Activated CD8-positive, alpha-beta memory T cell treated with anti-CD3 and anti-CD28 coated beads, Interleukin-2, amount 10 ng/mL, durations not matched to agents 7 days and 5 days (primary cell): Measurements from ENCODE around the gene THPO. TPM values are rescaled to one million over a fixed set of nuclear protein-coding genes. Genes with fewer than 3 reads are reported as not detected.

Source experiments
- ATAC-seq: fragments of 150-1000 bp; cut with Tn5 transposase; one replicate; pipeline ENCODE4 v1.10.0; 2021; ENCODE audit warnings: moderate library complexity
- CTCF ChIA-PET: fragments of 350-600 bp; sonication (Branson Sonifier 250); formaldehyde crosslinking; loops from one replicate; lab custom pipeline; 2021; ENCODE audit warnings: antibody characterized with exemption; lab: Charles Lee
- DNase-seq: peaks from one replicate; pipeline ENCODE4 v3.0.0-alpha.2; 2020
- H3K27ac Mint-ChIP-seq: one replicate; pipeline ENCODE4 v1.8.0; 2021; ENCODE audit warnings: mild to moderate bottlenecking, mixed read lengths
- H3K27me3 Mint-ChIP-seq: one replicate; pipeline ENCODE4 v1.8.0; 2021; ENCODE audit warnings: mixed read lengths
- H3K36me3 Mint-ChIP-seq: one replicate; pipeline ENCODE4 v1.8.0; 2021; ENCODE audit warnings: mild to moderate bottlenecking, mixed read lengths
- H3K4me1 Mint-ChIP-seq: one replicate; pipeline ENCODE4 v1.8.0; 2021; ENCODE audit warnings: mixed read lengths
- H3K4me3 Mint-ChIP-seq: one replicate; pipeline ENCODE4 v1.8.0; 2021; ENCODE audit warnings: mild to moderate bottlenecking, moderate library complexity, mixed read lengths
- H3K9me3 Mint-ChIP-seq: one replicate; pipeline ENCODE4 v1.8.0; 2022; ENCODE audit warnings: low read depth, mixed read lengths
- total RNA-seq, 2 experiments: library from RNA; stranded (reverse); gene quantifications; one replicate each; pipeline ENCODE4 v1.2.3, GENCODE V29; 2021

Gene THPO
- total RNA-seq, 2 experiments from 2014 or later = not detected

DNA sequence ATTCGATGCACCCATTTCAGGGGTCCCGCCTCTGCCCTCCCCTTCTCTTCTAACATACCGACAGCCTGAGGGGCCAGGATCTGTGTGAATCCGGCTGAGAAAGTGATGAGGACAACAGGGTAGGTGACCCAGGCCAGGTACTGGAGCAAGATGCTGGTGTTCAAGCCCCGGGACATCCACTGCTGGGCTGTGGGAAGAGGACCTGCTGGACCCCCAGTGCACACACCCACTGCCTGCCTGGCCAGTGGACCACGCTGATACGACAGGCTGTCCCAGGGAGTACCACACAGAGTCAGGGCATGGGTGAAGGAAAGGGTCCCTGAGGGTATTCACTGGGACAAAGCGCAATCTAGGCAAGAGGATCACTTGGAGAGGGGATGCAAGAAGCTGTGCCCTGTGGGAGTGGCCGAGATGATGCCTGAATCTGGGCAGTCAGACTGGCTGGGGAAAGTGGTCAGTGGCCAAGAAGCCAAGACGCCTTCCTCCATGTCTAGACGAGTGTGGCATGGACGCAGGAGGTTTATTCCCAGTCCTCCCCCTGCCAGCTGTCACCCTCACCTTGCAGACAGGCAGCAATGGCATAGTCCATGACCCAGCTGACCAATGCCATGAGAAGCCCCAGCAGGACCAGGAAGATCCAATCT lies 19.8 kb downstream of the THPO start:
- Mint-ChIP-seq H3K9me3 (no peaks in the 10 kb centered on the region), H3K27me3 (peaks cover 5% of the 10 kb centered on the region), H3K4me1 (peaks cover 15% of the 10 kb centered on the region), H3K36me3 (peaks cover under 1% of the 10 kb centered on the region), H3K27ac (no peak overlapping the region), H3K4me3 (no peak overlapping the region)
- ATAC-seq (no peak), DNase-seq (no peak)
- CTCF ChIA-PET = interaction anchor here (0.9 to 1.1 kb wide), 2 partner anchors 10 to 156 kb away, joined by 3 read pairs; no protein-coding TSS in a partner anchor

GRCh38 chr3:184357248-184358123 lies 20.5 kb downstream of the THPO start:
- H3K36me3 Mint-ChIP-seq = no peaks in the 10 kb centered on the region
- CTCF ChIA-PET = no interaction called here
- no peak overlapping the region for H3K27ac Mint-ChIP-seq
- ATAC-seq = no peak
- H3K27me3 Mint-ChIP-seq = peaks cover 5% of the 10 kb centered on the region
- H3K4me3 Mint-ChIP-seq = no peak overlapping the region
- peaks cover 13% of the 10 kb centered on the region for H3K4me1 Mint-ChIP-seq
- no peaks in the 10 kb centered on the region for H3K9me3 Mint-ChIP-seq
- DNase-seq = no peak

GRCh38 chr3:184355261-184356040 lies 22.6 kb downstream of the THPO start:
- H3K27ac Mint-ChIP-seq = no peak overlapping the region
- CTCF ChIA-PET = interaction anchor here (0.9 to 1.6 kb wide), 3 partner anchors 158 to 186 kb away, joined by 3 to 7 read pairs (median 3); no protein-coding TSS in a partner anchor
- H3K9me3 Mint-ChIP-seq = no peaks in the 10 kb centered on the region
- no peak for ATAC-seq
- peaks cover 7% of the 10 kb centered on the region for H3K4me1 Mint-ChIP-seq
- no peak overlapping the region for H3K4me3 Mint-ChIP-seq
- H3K36me3 Mint-ChIP-seq = no peaks in the 10 kb centered on the region
- no peak for DNase-seq
- peaks cover 4% of the 10 kb centered on the region for H3K27me3 Mint-ChIP-seq

DNA sequence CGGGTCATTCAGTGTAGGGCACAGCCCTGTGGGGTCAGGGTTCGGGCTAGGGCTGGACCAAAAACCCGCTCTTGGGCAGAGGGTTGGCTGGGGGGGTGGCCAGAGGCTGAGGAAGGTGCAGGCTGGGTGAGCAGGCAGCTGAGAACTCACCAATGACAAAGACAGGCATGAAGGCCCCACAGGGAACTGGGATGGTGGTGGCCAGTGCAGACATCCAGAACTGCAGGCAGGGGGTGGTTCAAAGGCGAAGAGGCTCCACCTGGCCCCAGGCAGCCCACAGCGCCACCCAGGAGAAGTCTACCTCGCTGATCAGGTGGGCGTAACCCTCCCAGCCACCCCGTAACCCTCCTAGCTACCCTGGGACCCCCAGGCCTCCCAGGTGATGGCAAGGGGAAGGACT lies 23.3 kb downstream of the THPO start:
- H3K27me3 Mint-ChIP-seq = no peaks in the 10 kb centered on the region
- ATAC-seq (no peak), DNase-seq (no peak)
- H3K27ac Mint-ChIP-seq = no peak overlapping the region
- peaks cover 5% of the 10 kb centered on the region for H3K4me1 Mint-ChIP-seq
- CTCF ChIA-PET = interaction anchor here (0.9 to 2.1 kb wide), 4 partner anchors 17 to 186 kb away, joined by 3 to 13 read pairs (median 5); no protein-coding TSS in a partner anchor
- H3K36me3 Mint-ChIP-seq = no peaks in the 10 kb centered on the region
- no peak overlapping the region for H3K4me3 Mint-ChIP-seq
- no peaks in the 10 kb centered on the region for H3K9me3 Mint-ChIP-seq

DNA sequence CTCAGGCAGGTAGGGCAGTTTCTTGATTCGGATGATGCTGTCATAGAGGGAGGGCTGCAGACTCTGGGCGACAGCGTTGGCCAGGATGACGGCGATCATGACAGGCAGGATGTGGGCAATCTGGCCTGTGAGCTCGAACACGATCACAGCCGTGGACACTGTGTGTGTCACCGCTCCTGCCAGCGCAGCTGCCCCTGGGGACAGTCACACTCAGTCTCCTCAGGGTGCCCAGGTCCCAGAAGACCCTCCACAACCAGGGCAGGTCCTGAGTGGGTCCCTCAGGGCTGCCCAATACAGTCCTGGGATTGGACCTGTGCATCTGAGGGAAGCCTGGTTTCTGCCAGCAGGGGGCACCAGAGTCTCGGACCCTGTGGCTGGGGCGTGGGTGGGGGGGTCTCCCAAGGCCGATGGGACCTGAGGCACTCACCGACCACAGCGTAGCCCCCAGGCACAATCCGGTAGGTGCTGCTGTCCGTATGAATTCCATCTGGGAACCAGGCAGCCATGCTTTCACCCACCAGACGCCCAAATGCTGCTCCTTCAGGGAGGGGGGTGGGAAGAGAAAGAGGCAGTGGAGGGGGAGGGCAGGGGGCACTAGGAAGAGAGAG lies 23.8 kb downstream of the THPO start:
- Mint-ChIP-seq H3K4me1 (peaks cover 5% of the 10 kb centered on the region), H3K36me3 (no peaks in the 10 kb centered on the region), H3K4me3 (no peak overlapping the region), H3K27ac (peak overlapping the region; percentile 8), H3K9me3 (no peaks in the 10 kb centered on the region), H3K27me3 (no peaks in the 10 kb centered on the region)
- DNase-seq (peak; percentile 72), ATAC-seq (peak; percentile 81)
- CTCF ChIA-PET = interaction anchor here (0.5 to 2.1 kb wide), 15 partner anchors 9 to 590 kb away, joined by 3 to 13 read pairs (median 4); partner anchors contain the start of gene FAM131A

DNA sequence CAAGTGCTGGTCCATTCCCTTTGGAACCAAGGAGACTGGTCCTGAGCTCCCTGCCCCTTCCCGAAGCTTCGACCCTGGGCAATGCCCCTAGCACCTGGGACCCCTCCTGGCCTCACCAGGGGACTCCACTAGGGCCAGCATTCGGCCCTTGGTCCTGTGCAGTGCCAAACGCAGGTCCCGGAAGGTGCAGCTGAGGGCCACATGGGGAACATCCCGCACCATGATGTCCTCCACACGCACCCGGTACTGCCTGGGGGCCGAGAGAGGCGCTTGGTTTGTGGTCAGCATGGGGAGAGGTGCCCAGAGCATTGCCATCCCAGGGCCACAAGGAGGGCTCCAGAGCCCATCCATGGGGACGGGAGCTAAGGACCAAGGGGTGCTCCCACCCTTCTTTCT lies 24.5 kb downstream of the THPO start:
- H3K27ac Mint-ChIP-seq = no peak overlapping the region
- H3K4me1 Mint-ChIP-seq = peaks cover 5% of the 10 kb centered on the region
- ATAC-seq = peak; percentile 8
- no peaks in the 10 kb centered on the region for H3K27me3 Mint-ChIP-seq
- CTCF ChIA-PET = interaction anchor here (0.5 to 2.1 kb wide), 16 partner anchors 8 to 590 kb away, joined by 3 to 13 read pairs (median 4); partner anchors contain the start of gene FAM131A
- no peak overlapping the region for H3K4me3 Mint-ChIP-seq
- no peak for DNase-seq
- no peaks in the 10 kb centered on the region for H3K36me3 Mint-ChIP-seq
- no peaks in the 10 kb centered on the region for H3K9me3 Mint-ChIP-seq

DNA sequence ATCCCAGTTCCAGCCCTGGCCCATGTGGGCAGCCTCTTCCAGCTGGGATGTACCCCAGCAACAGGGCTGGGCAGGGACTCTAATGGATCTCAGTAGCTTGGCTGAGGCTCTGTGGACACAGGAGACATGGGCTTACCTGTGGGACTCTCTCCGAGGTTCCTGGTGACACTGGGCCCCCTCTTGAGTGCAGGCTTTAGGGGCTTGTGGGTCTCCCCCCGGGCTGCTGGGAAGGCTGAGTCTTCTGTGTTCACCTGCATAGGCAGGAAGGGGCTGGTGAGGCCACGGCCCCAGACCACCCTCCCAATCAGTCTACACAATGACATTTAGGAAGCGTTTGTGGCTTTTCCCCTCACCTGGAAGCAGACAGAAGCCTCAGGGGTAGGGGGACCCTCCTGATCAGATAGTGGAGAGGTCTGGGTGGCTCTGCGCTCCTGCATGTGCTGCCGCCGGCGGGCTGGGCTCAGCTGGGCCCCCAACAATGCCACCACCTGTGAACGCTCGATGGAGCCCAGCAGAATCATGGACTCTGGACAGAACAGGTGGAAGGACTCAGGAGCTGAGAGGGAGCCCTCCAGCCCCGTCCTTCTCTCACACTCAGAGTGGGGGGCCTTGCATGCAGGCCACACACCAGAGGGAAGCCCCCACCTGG lies 25.0 kb downstream of the THPO start:
- no peaks in the 10 kb centered on the region for H3K9me3 Mint-ChIP-seq

DNA sequence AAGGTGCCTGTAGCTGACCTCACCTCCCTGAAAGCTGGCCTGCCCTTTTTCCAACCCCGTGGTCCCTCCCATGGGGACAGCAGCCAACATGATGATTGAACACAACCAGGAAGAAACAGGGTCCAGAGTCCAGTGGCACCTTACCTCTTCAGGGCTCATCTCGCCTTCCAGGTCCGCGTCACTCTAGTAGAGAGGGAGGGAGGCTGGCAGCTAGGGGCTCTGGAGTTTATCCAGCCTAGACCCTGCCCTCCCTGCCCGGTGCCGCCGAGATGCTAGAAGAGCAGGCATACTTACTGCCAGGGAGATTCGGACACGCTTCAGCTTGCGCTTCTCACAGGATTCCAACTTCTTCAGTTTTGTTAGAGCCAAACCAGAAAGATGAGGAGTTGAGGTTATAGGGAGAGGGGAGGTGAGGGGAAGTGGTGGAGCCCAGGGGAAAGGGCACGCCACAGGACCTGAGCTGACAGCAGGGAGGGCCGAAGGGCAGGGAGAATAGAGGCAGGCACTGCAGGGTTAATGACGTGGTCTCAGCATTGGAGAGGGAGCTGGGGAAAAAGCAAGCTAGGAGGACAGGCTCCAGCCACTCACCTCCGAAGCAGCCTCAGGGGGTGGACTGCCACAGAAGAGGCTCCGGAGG lies 25.7 kb downstream of the THPO start:
- Mint-ChIP-seq H3K27me3 (no peaks in the 10 kb centered on the region), H3K4me1 (peaks cover 9% of the 10 kb centered on the region), H3K27ac (no peak overlapping the region), H3K9me3 (no peaks in the 10 kb centered on the region), H3K36me3 (no peaks in the 10 kb centered on the region), H3K4me3 (no peak overlapping the region)
- DNase-seq (no peak), ATAC-seq (no peak)
- CTCF ChIA-PET = interaction anchor here (0.5 to 1.2 kb wide), 3 partner anchors 9 to 60 kb away, joined by 3 read pairs; partner anchors contain the start of genes CLCN2 and POLR2H

More for the DNA sequence above, 25.0 kb downstream of the THPO start:
- Mint-ChIP-seq H3K27me3 (no peaks in the 10 kb centered on the region), H3K27ac (no peak overlapping the region), H3K4me1 (peaks cover 5% of the 10 kb centered on the region), H3K4me3 (no peak overlapping the region), H3K36me3 (no peaks in the 10 kb centered on the region)
- CTCF ChIA-PET = interaction anchor here (0.7 to 2.1 kb wide), 6 partner anchors 8 to 160 kb away, joined by 3 to 13 read pairs (median 3); partner anchors contain the start of genes CLCN2 and POLR2H
- ATAC-seq = no peak
- DNase-seq = no peak

GRCh38 chr3:184351511-184352148 lies 26.4 kb downstream of the THPO start:
- ATAC-seq (no peak), DNase-seq (no peak)
- H3K36me3 Mint-ChIP-seq = no peaks in the 10 kb centered on the region
- H3K9me3 Mint-ChIP-seq = no peaks in the 10 kb centered on the region
- no peak overlapping the region for H3K27ac Mint-ChIP-seq
- H3K4me1 Mint-ChIP-seq = peaks cover 9% of the 10 kb centered on the region
- no peaks in the 10 kb centered on the region for H3K27me3 Mint-ChIP-seq
- CTCF ChIA-PET = interaction anchor here (0.5 to 1.1 kb wide), 2 partner anchors 11 to 60 kb away, joined by 3 read pairs; no protein-coding TSS in a partner anchor
- H3K4me3 Mint-ChIP-seq = no peak overlapping the region

DNA sequence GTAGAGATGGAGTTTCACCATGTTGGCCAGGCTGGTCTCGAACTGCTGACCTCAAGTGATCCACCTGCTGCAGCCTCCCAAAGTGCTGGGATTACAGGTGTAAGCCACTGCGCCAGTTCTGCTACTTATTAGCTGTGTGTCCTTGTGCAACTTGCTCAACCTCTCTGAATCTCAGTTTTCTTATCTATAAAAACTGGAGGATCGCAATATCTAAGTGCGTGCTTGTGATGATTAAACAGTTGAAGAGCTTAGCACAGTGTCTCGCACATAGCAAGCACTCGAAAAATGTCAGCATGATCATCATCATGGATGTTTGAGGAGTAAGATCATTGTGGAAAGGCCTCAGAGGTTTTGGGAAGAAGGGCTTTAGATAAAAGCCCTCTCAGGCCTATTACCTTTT lies 27.4 kb downstream of the THPO start:
- ATAC-seq (no peak), DNase-seq (no peak)
- H3K9me3 Mint-ChIP-seq = no peaks in the 10 kb centered on the region
- peaks cover 9% of the 10 kb centered on the region for H3K4me1 Mint-ChIP-seq
- H3K4me3 Mint-ChIP-seq = no peak overlapping the region
- no peaks in the 10 kb centered on the region for H3K36me3 Mint-ChIP-seq
- CTCF ChIA-PET = no interaction called here
- H3K27me3 Mint-ChIP-seq = no peaks in the 10 kb centered on the region
- H3K27ac Mint-ChIP-seq = no peak overlapping the region

GRCh38 chr3:184349563-184350470 lies 28.2 kb downstream of the THPO start:
- no peaks in the 10 kb centered on the region for H3K36me3 Mint-ChIP-seq
- no peaks in the 10 kb centered on the region for H3K27me3 Mint-ChIP-seq
- no peak overlapping the region for H3K4me3 Mint-ChIP-seq
- H3K27ac Mint-ChIP-seq = no peak overlapping the region
- H3K4me1 Mint-ChIP-seq = peaks cover 9% of the 10 kb centered on the region
- no peaks in the 10 kb centered on the region for H3K9me3 Mint-ChIP-seq
- no peak for DNase-seq
- CTCF ChIA-PET = no interaction called here
- no peak for ATAC-seq
